Activated CD4-positive, alpha-beta T cell treated with anti-CD3 and anti-CD28 coated beads, Interleukin-2, amount 10 ng/mL, durations not matched to agents 7 days and 5 days (primary cell): Measurements from ENCODE around the gene WDR11. TPM values are rescaled to one million over a fixed set of nuclear protein-coding genes. Genes with fewer than 3 reads are reported as not detected.

ENCODE experiments used
- CTCF ChIA-PET: fragments of 350-600 bp; sonication (Branson Sonifier 250); formaldehyde crosslinking; loops from one replicate; lab custom pipeline; 2021; ENCODE audit warnings: antibody characterized with exemption; lab: Charles Lee
- POLR2A ChIA-PET: fragments of 350-600 bp; sonication (Branson Sonifier 250); formaldehyde crosslinking; loops from one replicate; lab custom pipeline; 2021; ENCODE audit warnings: antibody characterized with exemption; lab: Charles Lee
- DNase-seq: peaks from one replicate; pipeline ENCODE4 v3.0.0-alpha.2; 2020
- H3K27ac Mint-ChIP-seq: one replicate; pipeline ENCODE4 v1.8.0; 2021; ENCODE audit warnings: mild to moderate bottlenecking, moderate library complexity, mixed read lengths
- H3K27me3 Mint-ChIP-seq: one replicate; pipeline ENCODE4 v1.8.0; 2021; ENCODE audit warnings: mixed read lengths
- H3K36me3 Mint-ChIP-seq: one replicate; pipeline ENCODE4 v1.8.0; 2021; ENCODE audit warnings: low read depth, mixed read lengths
- H3K4me1 Mint-ChIP-seq: one replicate; pipeline ENCODE4 v1.8.0; 2021; ENCODE audit warnings: mixed read lengths
- H3K4me3 Mint-ChIP-seq: one replicate; pipeline ENCODE4 v1.8.0; 2021; ENCODE audit warnings: mild to moderate bottlenecking, moderate library complexity, mixed read lengths
- H3K9me3 Mint-ChIP-seq: one replicate; pipeline ENCODE4 v1.8.0; 2021; ENCODE audit warnings: mixed read lengths
- total RNA-seq, 2 experiments: library from RNA; stranded (reverse); gene quantifications; one replicate each; pipeline ENCODE4 v1.2.3, GENCODE V29; 2021

WDR11 gene
- total RNA-seq, 2 experiments from 2014 or later = 40.7 to 54.1 TPM

GRCh38 chr10:120940299-120940900 lies 89.2 kb downstream of the WDR11 start:
- Mint-ChIP-seq H3K4me1 (peaks cover 10% of the 10 kb centered on the region), H3K27me3 (no peaks in the 10 kb centered on the region), H3K9me3 (no peaks in the 10 kb centered on the region), H3K4me3 (no peak overlapping the region), H3K27ac (no peak overlapping the region), H3K36me3 (no peaks in the 10 kb centered on the region)
- DNase-seq = no peak
- ChIA-PET CTCF (no interaction called here), POLR2A (no interaction called here)

GRCh38 chr10:120941501-120941900 lies 90.3 kb downstream of the WDR11 start:
- no peak overlapping the region for H3K27ac Mint-ChIP-seq

DNA sequence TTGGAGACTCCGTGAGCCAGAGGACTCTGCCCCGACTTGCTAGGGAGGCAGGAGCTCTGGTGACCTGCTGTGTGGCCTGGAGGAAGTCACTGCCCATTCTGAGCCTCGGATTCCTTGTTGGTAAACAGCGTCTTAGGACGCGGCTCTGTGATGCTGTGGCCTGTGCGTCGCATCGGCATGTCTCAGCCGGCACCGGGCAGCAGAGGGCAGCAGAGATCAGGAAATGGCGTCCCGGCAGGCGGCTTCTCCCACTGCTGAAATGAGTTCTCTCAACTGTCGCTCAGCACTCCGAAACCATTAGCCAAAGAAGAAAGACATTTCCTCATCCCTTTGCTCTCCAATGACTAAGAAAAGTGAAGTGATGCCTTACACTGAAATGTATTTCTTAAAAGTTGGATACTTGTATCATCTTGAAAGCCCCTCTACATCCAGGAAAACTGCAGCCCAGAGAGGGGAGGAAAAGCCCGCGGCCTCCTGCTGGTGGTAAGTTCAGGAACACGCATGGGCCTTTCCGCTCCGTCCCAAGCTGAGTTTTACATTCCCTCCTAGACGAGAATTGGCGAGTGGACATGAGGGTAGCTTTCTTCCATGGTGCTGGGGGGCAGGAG lies 91.7 kb downstream of the WDR11 start:
- Mint-ChIP-seq H3K27ac (no peak overlapping the region), H3K27me3 (peaks cover 2% of the 10 kb centered on the region), H3K36me3 (no peaks in the 10 kb centered on the region), H3K4me1 (peaks cover 10% of the 10 kb centered on the region), H3K4me3 (no peak overlapping the region), H3K9me3 (no peaks in the 10 kb centered on the region)
- peak; percentile 77 for DNase-seq
- CTCF ChIA-PET = no interaction called here
- POLR2A ChIA-PET = no interaction called here

More at GRCh38 chr10:120941501-120941900, 90.3 kb downstream of the WDR11 start:
- ChIA-PET POLR2A (interaction anchor here (0.7 kb wide), 1 partner anchor 1334 kb away, joined by 3 read pairs; no protein-coding TSS in a partner anchor), CTCF (interaction anchor here (1.0 kb wide), 1 partner anchor 16 kb away, joined by 3 read pairs; no protein-coding TSS in a partner anchor)
- Mint-ChIP-seq H3K36me3 (no peaks in the 10 kb centered on the region), H3K4me3 (no peak overlapping the region), H3K4me1 (peaks cover 10% of the 10 kb centered on the region), H3K9me3 (no peaks in the 10 kb centered on the region), H3K27me3 (no peaks in the 10 kb centered on the region)
- no peak for DNase-seq

- ChIA-PET POLR2A (no interaction called here), CTCF (no interaction called here)
- Mint-ChIP-seq H3K27me3 (peaks cover 5% of the 10 kb centered on the region), H3K27ac (no peak overlapping the region), H3K36me3 (no peaks in the 10 kb centered on the region), H3K4me3 (no peak overlapping the region), H3K4me1 (peaks cover 10% of the 10 kb centered on the region), H3K9me3 (no peaks in the 10 kb centered on the region)
- no peak for DNase-seq
Observed at GRCh38 chr10:120943542-120943941, 92.4 kb downstream of the WDR11 start.

- H3K9me3 Mint-ChIP-seq = no peaks in the 10 kb centered on the region
- peaks cover 10% of the 10 kb centered on the region for H3K4me1 Mint-ChIP-seq
- ChIA-PET POLR2A (no interaction called here), CTCF (no interaction called here)
- peaks cover 14% of the 10 kb centered on the region for H3K27me3 Mint-ChIP-seq
- H3K27ac Mint-ChIP-seq = no peak overlapping the region
- no peak for DNase-seq
- no peak overlapping the region for H3K4me3 Mint-ChIP-seq
- H3K36me3 Mint-ChIP-seq = no peaks in the 10 kb centered on the region
Observed at GRCh38 chr10:120944586-120945125, 93.5 kb downstream of the WDR11 start.

DNA sequence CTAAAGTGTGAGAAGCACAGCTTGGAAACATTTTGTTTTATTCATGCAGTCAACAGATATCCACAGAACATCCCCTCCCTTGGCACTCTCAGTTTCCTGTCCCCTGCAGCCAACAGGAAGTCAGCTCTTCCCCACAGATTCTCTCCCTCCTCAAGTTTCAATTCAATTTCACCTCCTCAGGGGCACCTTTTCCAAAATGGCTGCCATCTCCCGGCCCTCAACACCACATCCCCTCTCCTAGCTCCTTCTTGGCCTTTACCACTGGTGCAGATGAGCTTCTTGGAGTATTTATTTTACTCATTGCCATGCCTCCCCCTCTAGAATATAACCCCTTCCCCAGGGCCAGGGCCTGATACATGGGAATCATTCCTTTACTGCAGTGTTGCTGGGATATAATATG lies 94.0 kb downstream of the WDR11 start:
- DNase-seq = no peak
- no peaks in the 10 kb centered on the region for H3K9me3 Mint-ChIP-seq
- ChIA-PET POLR2A (no interaction called here), CTCF (no interaction called here)
- no peak overlapping the region for H3K4me3 Mint-ChIP-seq
- no peaks in the 10 kb centered on the region for H3K36me3 Mint-ChIP-seq
- peaks cover 19% of the 10 kb centered on the region for H3K27me3 Mint-ChIP-seq
- no peak overlapping the region for H3K27ac Mint-ChIP-seq
- peaks cover 10% of the 10 kb centered on the region for H3K4me1 Mint-ChIP-seq

- ChIA-PET POLR2A (no interaction called here), CTCF (no interaction called here)
- Mint-ChIP-seq H3K36me3 (no peaks in the 10 kb centered on the region), H3K4me3 (no peak overlapping the region), H3K27me3 (peaks cover 25% of the 10 kb centered on the region), H3K27ac (no peak overlapping the region), H3K4me1 (peaks cover 10% of the 10 kb centered on the region), H3K9me3 (no peaks in the 10 kb centered on the region)
- no peak for DNase-seq
Observed at GRCh38 chr10:120945801-120946302, 94.7 kb downstream of the WDR11 start.

DNA sequence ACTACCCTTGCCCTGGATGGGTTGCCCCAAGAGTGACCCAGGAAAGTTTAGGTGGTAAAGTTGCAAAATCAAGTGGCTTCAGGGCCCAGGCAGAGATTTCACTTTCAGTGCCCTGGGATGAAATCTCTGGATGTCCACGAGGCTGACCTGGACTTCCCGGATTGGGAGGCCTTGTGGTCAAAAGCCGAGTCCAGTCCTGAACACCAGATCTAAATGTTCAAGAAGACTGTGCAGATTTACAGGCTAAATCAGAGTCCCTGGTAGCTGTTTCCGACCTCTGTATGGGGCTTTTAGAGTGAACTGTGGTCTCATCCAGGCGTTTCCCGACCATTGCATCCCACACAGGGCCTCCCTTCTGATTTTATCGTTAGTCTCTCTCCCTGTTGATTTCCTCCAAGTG lies 95.3 kb downstream of the WDR11 start:
- DNase-seq = no peak
- Mint-ChIP-seq H3K27ac (no peak overlapping the region), H3K4me3 (no peak overlapping the region), H3K9me3 (no peaks in the 10 kb centered on the region), H3K36me3 (no peaks in the 10 kb centered on the region), H3K27me3 (peaks cover 31% of the 10 kb centered on the region), H3K4me1 (peaks cover 10% of the 10 kb centered on the region)
- ChIA-PET CTCF (no interaction called here), POLR2A (no interaction called here)

- H3K27ac Mint-ChIP-seq = no peak overlapping the region
- no peaks in the 10 kb centered on the region for H3K36me3 Mint-ChIP-seq
- DNase-seq = peak; percentile 50
- ChIA-PET CTCF (interaction anchor here (0.5 to 1.5 kb wide), 4 partner anchors 8 to 797 kb away, joined by 3 read pairs; no protein-coding TSS in a partner anchor), POLR2A (no interaction called here)
- H3K4me3 Mint-ChIP-seq = no peak overlapping the region
- H3K4me1 Mint-ChIP-seq = peaks cover 6% of the 10 kb centered on the region
- H3K27me3 Mint-ChIP-seq = peaks cover 41% of the 10 kb centered on the region
- H3K9me3 Mint-ChIP-seq = no peaks in the 10 kb centered on the region
Observed at GRCh38 chr10:120948889-120949608, 97.9 kb downstream of the WDR11 start.

- POLR2A ChIA-PET = no interaction called here
- CTCF ChIA-PET = interaction anchor here (0.9 to 1.5 kb wide), 3 partner anchors 7 to 747 kb away, joined by 3 read pairs; no protein-coding TSS in a partner anchor
- Mint-ChIP-seq H3K9me3 (no peaks in the 10 kb centered on the region), H3K36me3 (no peaks in the 10 kb centered on the region), H3K27me3 (peaks cover 41% of the 10 kb centered on the region), H3K27ac (no peak overlapping the region), H3K4me3 (no peak overlapping the region), H3K4me1 (peaks cover 4% of the 10 kb centered on the region)
- no peak for DNase-seq
Observed at GRCh38 chr10:120949609-120950031, 98.5 kb downstream of the WDR11 start.

- no peaks in the 10 kb centered on the region for H3K9me3 Mint-ChIP-seq
- DNase-seq = no peak
- peaks cover 3% of the 10 kb centered on the region for H3K4me1 Mint-ChIP-seq
- H3K4me3 Mint-ChIP-seq = no peak overlapping the region
- H3K27me3 Mint-ChIP-seq = peaks cover 41% of the 10 kb centered on the region
- no peak overlapping the region for H3K27ac Mint-ChIP-seq
- ChIA-PET POLR2A (no interaction called here), CTCF (interaction anchor here (1.1 to 1.5 kb wide), 2 partner anchors 7 to 747 kb away, joined by 3 read pairs; no protein-coding TSS in a partner anchor)
- H3K36me3 Mint-ChIP-seq = no peaks in the 10 kb centered on the region
Observed at GRCh38 chr10:120950051-120950561, 98.9 kb downstream of the WDR11 start.

GRCh38 chr10:120951288-120951687 lies 100.1 kb downstream of the WDR11 start:
- Mint-ChIP-seq H3K9me3 (no peaks in the 10 kb centered on the region), H3K4me1 (no peaks in the 10 kb centered on the region), H3K27ac (no peak overlapping the region), H3K27me3 (peaks cover 41% of the 10 kb centered on the region), H3K4me3 (no peak overlapping the region), H3K36me3 (no peaks in the 10 kb centered on the region)
- ChIA-PET CTCF (no interaction called here), POLR2A (no interaction called here)
- DNase-seq = no peak
